ENCODE results near the gene ZBTB8OS. TPM values are rescaled to one million over a fixed set of nuclear protein-coding genes. Genes with fewer than 3 reads are reported as not detected.

Gene ZBTB8OS
- total RNA-seq, 1 donor from 2014 or later = 32.8 TPM

DNA sequence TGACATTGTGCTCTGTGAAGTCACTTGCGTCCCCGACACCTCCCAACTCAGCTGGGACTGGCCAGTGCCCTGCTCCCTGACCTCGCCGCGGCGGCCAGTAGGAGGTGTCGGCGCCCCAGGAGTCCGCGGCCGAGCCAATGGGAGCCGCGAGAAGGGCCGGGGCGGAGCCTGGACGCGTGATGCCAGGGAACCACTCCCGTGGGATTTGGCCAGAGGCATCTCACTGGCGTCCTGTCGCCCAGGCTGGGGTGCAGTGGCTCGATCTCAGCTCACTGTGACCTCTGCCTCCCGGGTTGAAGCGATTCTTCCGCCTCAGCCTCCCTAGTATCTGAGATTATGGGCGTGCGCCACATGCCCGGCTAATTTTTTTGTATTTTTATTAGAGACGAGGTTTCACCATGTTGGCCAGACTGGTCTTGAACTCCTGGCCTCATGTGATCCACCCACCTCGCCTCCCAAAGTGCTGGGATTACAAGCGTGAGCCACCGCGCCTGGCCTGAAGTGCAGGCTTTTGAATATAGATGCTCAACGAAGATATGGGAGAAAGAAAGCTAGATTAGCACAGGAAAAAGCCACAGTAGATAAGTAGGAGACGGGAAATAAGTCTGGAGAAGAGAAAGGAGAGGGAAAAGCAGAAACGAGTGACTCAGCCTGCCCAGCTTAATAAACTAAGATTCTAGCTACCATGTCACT lies 38.0 kb downstream of the ZBTB8OS start:
- DNase-seq (ENCODE audit: low spot score) = peak; percentile 95

DNA sequence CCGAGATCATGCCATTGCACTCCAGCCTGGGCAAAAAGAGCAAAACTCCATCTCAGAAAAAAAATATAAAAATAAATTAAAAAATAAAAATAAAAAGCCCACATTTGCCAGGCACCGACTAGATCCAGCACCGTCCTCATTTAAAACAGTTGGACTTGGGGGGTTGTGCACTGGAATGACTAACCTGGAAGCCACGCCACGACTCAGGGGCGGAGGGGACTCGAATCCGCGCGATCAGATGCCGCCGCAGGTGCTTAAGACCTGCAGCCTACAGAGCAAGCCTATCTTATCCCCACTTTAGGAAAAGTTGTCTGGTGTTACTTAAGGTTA lies 38.5 kb downstream of the ZBTB8OS start:
- DNase-seq (ENCODE audit: low spot score) = no peak

DNA sequence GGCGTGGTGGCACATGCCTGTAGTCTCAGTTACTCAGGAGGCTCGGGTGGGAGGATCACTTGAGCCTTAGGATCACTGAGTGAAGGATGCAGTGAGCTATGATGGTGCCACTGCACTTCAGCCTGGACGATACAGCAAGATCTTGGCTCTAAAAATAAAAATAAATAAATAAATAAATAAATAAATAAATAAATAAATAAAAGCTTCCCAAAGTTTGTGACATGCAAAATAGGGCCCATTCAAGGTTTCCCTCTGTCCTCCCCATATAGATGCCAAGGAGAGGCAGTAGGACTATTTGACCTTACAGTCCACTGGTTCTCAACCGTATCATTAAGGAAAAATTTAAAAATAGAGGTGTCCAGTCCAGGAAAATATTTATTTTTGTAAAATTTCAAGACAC lies 41.2 kb downstream of the ZBTB8OS start:
- DNase-seq (ENCODE audit: low spot score) = no peak

DNA sequence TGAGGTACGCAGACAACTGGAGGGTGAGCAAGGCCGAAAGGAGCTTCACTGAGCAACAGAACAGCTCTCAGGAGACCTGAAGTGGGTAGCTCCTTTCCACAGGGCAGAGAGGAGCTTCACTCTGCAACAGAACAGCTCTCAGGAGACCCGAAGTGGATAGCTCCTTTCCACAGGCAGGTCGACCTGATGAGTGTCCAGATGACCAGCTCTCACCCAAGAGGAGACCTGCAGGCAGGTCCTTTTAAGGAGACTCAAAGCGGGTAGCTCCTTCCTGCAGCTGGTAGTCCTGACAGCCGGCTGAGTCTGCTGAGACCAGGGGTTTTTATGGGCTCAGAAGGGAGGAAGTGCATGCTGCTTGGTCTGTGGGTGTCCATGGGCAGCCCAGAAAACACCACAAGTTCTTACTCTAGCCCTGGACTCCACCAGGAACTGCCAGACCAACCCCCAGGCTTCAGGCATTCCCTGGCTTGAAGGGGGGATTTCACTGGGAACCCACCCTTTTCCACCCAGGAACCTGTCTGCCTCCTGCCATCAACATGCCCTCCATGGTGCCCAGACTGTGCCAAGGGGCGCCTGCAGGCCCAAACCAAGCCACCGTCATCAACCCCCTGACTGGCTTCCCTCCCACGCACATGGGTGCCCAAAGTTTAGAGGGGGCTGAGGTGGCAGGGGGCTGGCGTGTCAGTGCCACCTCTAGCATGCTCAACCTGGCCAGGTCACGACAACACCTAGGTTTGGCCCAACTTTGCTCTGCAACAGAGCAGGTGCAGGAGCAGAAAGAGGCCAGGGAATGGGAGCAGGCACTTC lies 43.6 kb downstream of the ZBTB8OS start:
- DNase-seq (ENCODE audit: low spot score) = no peak

DNA sequence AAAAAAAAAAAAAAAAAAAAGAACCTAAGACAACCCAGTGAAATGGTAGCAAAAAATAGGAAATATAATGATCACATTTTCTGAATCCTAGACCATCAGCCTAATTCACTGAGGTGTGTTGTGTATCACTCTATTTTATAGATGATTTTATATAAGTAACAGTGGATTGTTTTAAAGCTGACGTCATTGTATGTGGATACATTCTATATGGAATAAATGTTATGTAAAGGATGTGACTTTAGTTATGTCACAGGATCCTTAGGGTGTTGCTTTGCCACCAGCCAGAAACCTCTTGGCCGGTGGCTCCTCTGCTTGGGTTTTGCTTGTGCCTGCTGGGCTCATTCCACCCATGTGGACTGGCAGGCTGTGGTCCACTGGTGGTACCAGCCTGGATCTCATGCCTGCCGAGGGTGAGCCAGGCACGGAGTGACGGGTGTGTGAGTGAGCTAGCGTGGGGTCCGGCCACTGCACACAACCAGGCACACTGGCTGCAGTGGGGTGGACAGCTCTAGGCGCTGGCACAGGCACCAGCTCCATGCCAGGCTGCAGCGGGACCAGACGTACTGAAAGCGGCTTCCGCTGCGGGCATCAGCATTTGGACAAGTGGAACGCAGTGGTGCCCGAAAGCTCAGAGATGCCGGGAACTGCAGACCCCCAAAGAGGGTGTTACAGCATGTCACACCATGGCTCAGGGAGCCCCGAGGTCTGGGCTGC lies 44.5 kb downstream of the ZBTB8OS start:
- no peak for DNase-seq (ENCODE audit: low spot score)

DNA sequence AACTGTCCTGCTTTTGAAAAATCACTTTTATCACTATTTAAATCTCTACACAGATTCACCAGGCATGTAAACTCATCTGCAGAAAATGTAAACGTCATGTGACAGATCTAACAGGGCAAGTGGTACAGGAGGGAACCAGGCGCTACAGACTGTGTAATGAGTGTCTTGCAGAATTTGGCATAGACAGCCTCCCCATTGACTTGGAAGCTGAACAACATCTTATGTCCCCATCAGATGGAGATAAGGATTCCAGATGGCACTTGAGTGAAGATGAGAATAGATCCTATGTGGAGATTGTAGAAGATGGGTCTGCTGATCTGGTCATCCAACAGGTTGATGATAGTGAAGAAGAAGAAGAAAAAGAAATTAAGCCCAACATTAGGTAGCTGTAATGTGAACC lies 50.3 kb downstream of the ZBTB8OS start:
- no peak for DNase-seq (ENCODE audit: low spot score)

DNA sequence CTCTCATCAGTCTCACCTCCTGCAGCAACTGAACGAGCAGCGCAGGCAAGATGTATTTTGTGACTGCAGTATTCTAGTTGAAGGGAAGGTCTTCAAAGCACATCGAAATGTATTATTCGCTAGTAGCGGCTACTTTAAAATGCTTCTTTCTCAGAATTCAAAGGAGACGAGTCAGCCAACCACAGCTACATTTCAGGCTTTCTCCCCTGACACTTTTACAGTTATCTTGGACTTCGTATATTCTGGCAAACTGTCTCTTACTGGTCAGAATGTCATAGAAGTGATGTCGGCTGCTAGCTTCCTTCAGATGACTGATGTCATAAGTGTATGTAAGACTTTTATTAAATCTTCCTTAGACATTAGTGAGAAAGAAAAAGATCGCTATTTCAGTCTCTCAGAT lies 57.4 kb downstream of the ZBTB8OS start:
- DNase-seq (ENCODE audit: low spot score) = no peak

DNA sequence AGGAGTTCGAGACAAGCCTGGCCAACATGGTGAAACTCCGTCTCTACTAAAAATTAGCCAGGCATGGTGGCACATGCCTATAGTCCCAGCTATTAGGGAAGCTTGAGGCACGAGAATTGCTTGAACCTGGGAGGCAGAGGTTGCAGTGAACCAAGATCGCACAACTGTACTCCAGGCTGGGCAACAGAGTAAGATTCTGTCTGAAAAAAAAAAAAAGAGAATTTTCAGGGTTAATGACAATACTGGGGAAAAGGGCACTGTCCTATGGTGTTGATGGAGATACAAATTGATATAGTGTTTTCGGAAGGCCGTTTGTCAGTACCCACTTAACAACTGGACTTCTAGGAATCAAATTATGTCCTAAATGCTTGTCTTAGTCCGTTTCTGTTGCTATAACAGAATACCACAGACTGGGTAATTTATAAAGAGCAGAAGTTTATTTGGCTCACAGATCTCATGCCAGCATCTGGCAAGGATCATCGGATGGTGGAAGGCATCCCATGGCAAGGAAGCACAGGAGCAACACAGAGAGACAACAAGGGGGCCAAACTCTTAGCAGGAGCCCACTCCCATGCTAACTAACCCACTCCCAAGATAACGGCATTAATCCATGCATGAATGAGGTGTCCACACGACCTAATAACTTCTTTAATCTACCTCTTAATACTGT lies 69.9 kb downstream of the ZBTB8OS start:
- DNase-seq (ENCODE audit: low spot score) = no peak

Other genes starting within 250 kb of the ZBTB8OS start
- gene ZBTB8B, start 185.5 kb downstream of the ZBTB8OS start, total RNA-seq = not detected
- 6.8 TPM for gene ZBTB8A, start 111.1 kb downstream of the ZBTB8OS start, total RNA-seq
- gene RBBP4, start 658 bp upstream of the ZBTB8OS start, total RNA-seq = 95.2 TPM
- 27.1 TPM for gene SYNC, start 52.2 kb upstream of the ZBTB8OS start, total RNA-seq
- gene YARS1, start 166.8 kb upstream of the ZBTB8OS start, total RNA-seq = 125 TPM
- 25.0 TPM for gene S100PBP, start 167.1 kb upstream of the ZBTB8OS start, total RNA-seq
- 0.96 TPM for gene FNDC5, start 220.4 kb upstream of the ZBTB8OS start, total RNA-seq
- not detected for gene HPCA, start 235.9 kb upstream of the ZBTB8OS start, total RNA-seq

All from mesenteric fat pad (tissue), 1 donor.